CD14-positive monocyte (primary cell): ENCODE data around the gene HSF4. TPM values are rescaled to one million over a fixed set of nuclear protein-coding genes. Genes with fewer than 3 reads are reported as not detected.

ENCODE experiments used
- DNase-seq, 3 donors: peaks; one replicate each; pipeline ENCODE4 v3.0.0-alpha.2; 2011 to 2022
- H2AFZ ChIP-seq: 2 replicates; pipeline ENCODE4 v1.6.0; 2012; ENCODE audit warnings: mild to moderate bottlenecking, low read depth, low read length, inconsistent platforms; ENCODE audit not compliant: insufficient read depth, poor library complexity, severe bottlenecking
- H3K27ac ChIP-seq, 2 donors: 1 replicate in 1 of 2; 2 replicates in 1 of 2; pipeline ENCODE4 v1.5.1; 2012 to 2013; ENCODE audit warnings: low read length in 2 of 2, control low read depth in 1 of 2, inconsistent platforms in 1 of 2, low read depth in 1 of 2, mild to moderate bottlenecking in 1 of 2
- H3K27me3 ChIP-seq, 2 donors: one replicate each; pipeline versions ENCODE4 v1.6.0 to v1.6.1; 2011 to 2013; ENCODE audit warnings: low read length in 2 of 2; ENCODE audit not compliant: control insufficient read depth in 2 of 2, insufficient read depth in 2 of 2
- H3K36me3 ChIP-seq, 2 donors: replicated peaks in 1 of 2; 1 replicate in 1 of 2; 2 replicates in 1 of 2; pipeline versions ENCODE4 v1.5.1 to v1.6.1; 2012 to 2013; ENCODE audit warnings: low read length in 2 of 2, control low read depth in 1 of 2, inconsistent platforms in 1 of 2, mild to moderate bottlenecking in 1 of 2; ENCODE audit not compliant: insufficient read depth in 2 of 2, control insufficient read depth in 1 of 2
- H3K4me1 ChIP-seq, 2 donors: 1 replicate in 1 of 2; 2 replicates in 1 of 2; pipeline versions ENCODE4 v1.5.1 to v1.6.1; 2012 to 2013; ENCODE audit warnings: low read length in 2 of 2, control low read depth in 1 of 2, inconsistent platforms in 1 of 2, mild to moderate bottlenecking in 1 of 2, moderate library complexity in 1 of 2; ENCODE audit not compliant: insufficient read depth in 2 of 2, control insufficient read depth in 1 of 2
- H3K4me2 ChIP-seq: replicated peaks from 2 replicates; pipeline ENCODE3; 2012; ENCODE audit warnings: low read length, moderate library complexity, mild to moderate bottlenecking; ENCODE audit not compliant: poor library complexity, severe bottlenecking; ENCODE audit errors: extremely low read depth
- H3K4me3 ChIP-seq, 3 experiments: fragments of 200-600 bp in 1 of 3; sonication (generic) in 1 of 3; replicated peaks in 1 of 3; 1 replicate in 2 of 3; 2 replicates in 1 of 3; pipeline ENCODE4 v1.5.1; 2011 to 2013; ENCODE audit warnings: low read length in 3 of 3, mild to moderate bottlenecking in 3 of 3, control low read depth in 2 of 3, low read depth in 2 of 3, inconsistent platforms in 1 of 3, moderate library complexity in 1 of 3
- H3K79me2 ChIP-seq: 2 replicates; pipeline ENCODE4 v1.6.0; 2012; ENCODE audit warnings: mild to moderate bottlenecking, control low read depth, inconsistent platforms, low read length, moderate library complexity; ENCODE audit not compliant: insufficient read depth
- H3K9ac ChIP-seq: 2 replicates; pipeline ENCODE4 v1.6.0; 2017; ENCODE audit warnings: low read length, mild to moderate bottlenecking; ENCODE audit not compliant: insufficient read depth, poor library complexity, severe bottlenecking
- H3K9me3 ChIP-seq, 2 donors: replicated peaks in 1 of 2; 1 replicate in 1 of 2; 2 replicates in 1 of 2; pipeline versions ENCODE4 v1.5.1 to v1.6.1; 2012 to 2013; ENCODE audit warnings: low read length in 2 of 2, control low read depth in 1 of 2; ENCODE audit not compliant: control insufficient read depth in 1 of 2, insufficient read depth in 1 of 2
- H4K20me1 ChIP-seq: 2 replicates; pipeline ENCODE4 v1.6.0; 2012; ENCODE audit warnings: mild to moderate bottlenecking, low read length, control low read depth, moderate library complexity; ENCODE audit not compliant: insufficient read depth
- H3K27ac Mint-ChIP-seq, 7 donors: one replicate each; pipeline ENCODE4 v1.8.0; 2020; ENCODE audit warnings: mild to moderate bottlenecking in 7 of 7, mixed read lengths in 7 of 7, moderate library complexity in 6 of 7, inconsistent platforms in 2 of 7
- H3K27me3 Mint-ChIP-seq, 3 donors: one replicate each; pipeline ENCODE4 v1.8.0; 2021 to 2022; ENCODE audit warnings: low read depth in 3 of 3, mild to moderate bottlenecking in 3 of 3, mixed read lengths in 3 of 3, moderate library complexity in 3 of 3, inconsistent platforms in 1 of 3
- H3K36me3 Mint-ChIP-seq, 2 donors: one replicate each; pipeline ENCODE4 v1.8.0; 2020; ENCODE audit warnings: mixed read lengths in 2 of 2, inconsistent platforms in 1 of 2, mild to moderate bottlenecking in 1 of 2
- H3K4me1 Mint-ChIP-seq: one replicate; pipeline ENCODE4 v1.8.0; 2020; ENCODE audit warnings: mild to moderate bottlenecking, mixed read lengths
- H3K4me3 Mint-ChIP-seq, 2 donors: one replicate each; pipeline ENCODE4 v1.8.0; 2020; ENCODE audit warnings: mild to moderate bottlenecking in 2 of 2, mixed read lengths in 2 of 2, moderate library complexity in 1 of 2
- H3K9me3 Mint-ChIP-seq, 7 donors: one replicate each; pipeline ENCODE4 v1.8.0; 2020 to 2022; ENCODE audit warnings: mixed read lengths in 7 of 7, mild to moderate bottlenecking in 6 of 7, moderate library complexity in 6 of 7, inconsistent platforms in 2 of 7
- CTCF ChIP-seq: fragments of 200-600 bp; IDR thresholded peaks from one replicate; pipeline ENCODE4 v1.8.0; 2022; ENCODE audit warnings: antibody characterized with exemption, mild to moderate bottlenecking
- WGBS: methylation state at CpG from one replicate; pipeline ENCODE4 v1.1.5; 2013; ENCODE audit warnings: missing lambda C conversion rate; ENCODE audit not compliant: insufficient coverage; 5-methylcytosine and 5-hydroxymethylcytosine counted together
- intact Hi-C, 2 donors: fragments of 100-400 bp; cut with micrococcal nuclease; formaldehyde crosslinking; loops; one replicate each; pipeline versions ENCODE4 v1.15.0 to v1.15.1; 2023
- polyA plus RNA-seq, 3 donors: library from polyadenylated mRNA; depleted of rRNA in 1 of 3; unstranded in 2 of 3; stranded (reverse) in 1 of 3; fragments of 300-500 nt in 2 of 3; fragments of >200 nt in 1 of 3; fragmentation: Illumina TruSeq in 2 of 3; gene quantifications; 1 replicate in 2 of 3; 2 replicates in 1 of 3; pipeline ENCODE4 v1.2.3, GENCODE V29; 2012 to 2021

Gene HSF4
- polyA plus RNA-seq, 3 donors: 53.4 TPM; not detected in 2

- TF ChIP-seq CTCF: no peak
- Histone ChIP-seq H3K4me3 (peak overlapping the region in 1 of 3 experiments; percentile 54), H3K27ac (peak overlapping the region; percentile 56 to 96), H3K9me3 (no peaks in the 10 kb centered on the region), H2AFZ (no peak overlapping the region), H3K27me3 (no peaks in the 10 kb centered on the region), H4K20me1 (peaks cover 97% of the 10 kb centered on the region), H3K79me2 (peaks cover 94% of the 10 kb centered on the region), H3K4me1 (peaks cover 64 to 66% of the 10 kb centered on the region in 2 donors), H3K9ac (peak overlapping the region; percentile 62), H3K4me2 (peak overlapping the region; percentile 55), H3K36me3 (peaks cover 13 to 46% of the 10 kb centered on the region in 2 donors)
- 57% methylated on average over 4 of the region's 7 CpGs for WGBS
- Mint-ChIP-seq H3K4me3 (peak overlapping the region in 1 of 2 donors; percentile 5), H3K27me3 (no peaks in the 10 kb centered on the region), H3K4me1 (peaks cover 66% of the 10 kb centered on the region), H3K36me3 (peaks cover 50 to 62% of the 10 kb centered on the region in 2 donors), H3K9me3 (peaks cover 0 to 2% (median 0%) of the 10 kb centered on the region in 7 donors), H3K27ac (peak overlapping the region; percentile 90 to 97 (median 96))
- DNase-seq: peak; percentile 71 to 90 (median 85)
- intact Hi-C loops: loop anchor here in 1 of 2 donors (5.0 kb wide), 1 partner anchor 88 kb away; the partner anchor contains the start of gene CBFB
These were observed 48.9 kb upstream of the HSF4 start for GRCh38 chr16:67115639-67116038.

- no peak for TF ChIP-seq CTCF
- H3K4me3 Mint-ChIP-seq: peak overlapping the region; percentile 66 to 89
- Histone ChIP-seq H3K9me3 (no peaks in the 10 kb centered on the region), H3K36me3 (peaks cover 22 to 55% of the 10 kb centered on the region in 2 donors), H3K27ac (peak overlapping the region; percentile 66 to 96), H4K20me1 (peaks cover 95% of the 10 kb centered on the region), H3K4me1 (peaks cover 54 to 56% of the 10 kb centered on the region in 2 donors), H3K79me2 (peaks cover 88% of the 10 kb centered on the region), H3K9ac (peak overlapping the region; percentile 62), H3K27me3 (no peaks in the 10 kb centered on the region), H3K4me2 (peak overlapping the region; percentile 55), H3K4me3 (peak overlapping the region in 2 of 3 experiments; percentile 28 to 54), H2AFZ (peak overlapping the region; percentile 41)
- WGBS: 33% methylated on average over 8 of the region's 13 CpGs
- DNase-seq: peak; percentile 71 to 81 (median 79)
- H3K36me3 Mint-ChIP-seq: peaks cover 54 to 66% of the 10 kb centered on the region in 2 donors
- H3K27me3 Mint-ChIP-seq: no peaks in the 10 kb centered on the region
- intact Hi-C loops: loop anchor here in 1 of 2 donors (5.0 kb wide), 1 partner anchor 89 kb away; the partner anchor contains the start of gene CBFB
- H3K4me1 Mint-ChIP-seq: peaks cover 55% of the 10 kb centered on the region
- H3K9me3 Mint-ChIP-seq: peaks cover 0 to 2% (median 0%) of the 10 kb centered on the region in 7 donors
- H3K27ac Mint-ChIP-seq: peak overlapping the region; percentile 90 to 97 (median 96)
These were observed 47.9 kb upstream of the HSF4 start for GRCh38 chr16:67116388-67117311.
